GM18868 (cell line): Measurements from ENCODE around the gene ADRA2C.

Experiments used
- ATAC-seq: cut with Tn5 transposase; IDR thresholded peaks from one replicate; pipeline ENCODE4 v1.9.1; 2021; ENCODE audit warnings: mild to moderate bottlenecking, moderate library complexity; ENCODE audit not compliant: unreplicated experiment

The ADRA2C gene

GRCh38 chr4:3732076-3733028, 33.8 kb upstream of the ADRA2C start:
- no peak for ATAC-seq

- ATAC-seq, result no peak
Observed at GRCh38 chr4:3733195-3733594, 33.0 kb upstream of the ADRA2C start.

- no peak for ATAC-seq
Observed at GRCh38 chr4:3735196-3735595, 31.0 kb upstream of the ADRA2C start.

GRCh38 chr4:3736290-3736689, 29.9 kb upstream of the ADRA2C start:
- no peak for ATAC-seq

- no peak for ATAC-seq
Observed at GRCh38 chr4:3736806-3737205, 29.4 kb upstream of the ADRA2C start.

GRCh38 chr4:3739577-3739976, 26.6 kb upstream of the ADRA2C start:
- ATAC-seq, result no peak

- no peak for ATAC-seq
Observed at GRCh38 chr4:3740256-3740655, 25.9 kb upstream of the ADRA2C start.

GRCh38 chr4:3741217-3742011, 24.8 kb upstream of the ADRA2C start:
- ATAC-seq, result no peak

- no peak for ATAC-seq
Observed at GRCh38 chr4:3742610-3743009, 23.6 kb upstream of the ADRA2C start.

- no peak for ATAC-seq
Observed at GRCh38 chr4:3744232-3744631, 22.0 kb upstream of the ADRA2C start.

GRCh38 chr4:3744901-3745300, 21.3 kb upstream of the ADRA2C start:
- no peak for ATAC-seq

GRCh38 chr4:3745886-3746656, 20.1 kb upstream of the ADRA2C start:
- no peak for ATAC-seq

GRCh38 chr4:3746701-3747580, 19.2 kb upstream of the ADRA2C start:
- no peak for ATAC-seq

GRCh38 chr4:3747581-3747904, 18.6 kb upstream of the ADRA2C start:
- no peak for ATAC-seq

- no peak for ATAC-seq
Observed at GRCh38 chr4:3748136-3748898, 17.9 kb upstream of the ADRA2C start.

GRCh38 chr4:3749081-3749480, 17.1 kb upstream of the ADRA2C start:
- no peak for ATAC-seq

- ATAC-seq, result no peak
Observed at GRCh38 chr4:3750334-3750733, 15.9 kb upstream of the ADRA2C start.

GRCh38 chr4:3752022-3752421, 14.2 kb upstream of the ADRA2C start:
- ATAC-seq, result no peak

- no peak for ATAC-seq
Observed at GRCh38 chr4:3753726-3754412, 12.3 kb upstream of the ADRA2C start.
